Measurements from ENCODE around the gene SLC2A10.

- TF ChIP-seq, protein P1, sequence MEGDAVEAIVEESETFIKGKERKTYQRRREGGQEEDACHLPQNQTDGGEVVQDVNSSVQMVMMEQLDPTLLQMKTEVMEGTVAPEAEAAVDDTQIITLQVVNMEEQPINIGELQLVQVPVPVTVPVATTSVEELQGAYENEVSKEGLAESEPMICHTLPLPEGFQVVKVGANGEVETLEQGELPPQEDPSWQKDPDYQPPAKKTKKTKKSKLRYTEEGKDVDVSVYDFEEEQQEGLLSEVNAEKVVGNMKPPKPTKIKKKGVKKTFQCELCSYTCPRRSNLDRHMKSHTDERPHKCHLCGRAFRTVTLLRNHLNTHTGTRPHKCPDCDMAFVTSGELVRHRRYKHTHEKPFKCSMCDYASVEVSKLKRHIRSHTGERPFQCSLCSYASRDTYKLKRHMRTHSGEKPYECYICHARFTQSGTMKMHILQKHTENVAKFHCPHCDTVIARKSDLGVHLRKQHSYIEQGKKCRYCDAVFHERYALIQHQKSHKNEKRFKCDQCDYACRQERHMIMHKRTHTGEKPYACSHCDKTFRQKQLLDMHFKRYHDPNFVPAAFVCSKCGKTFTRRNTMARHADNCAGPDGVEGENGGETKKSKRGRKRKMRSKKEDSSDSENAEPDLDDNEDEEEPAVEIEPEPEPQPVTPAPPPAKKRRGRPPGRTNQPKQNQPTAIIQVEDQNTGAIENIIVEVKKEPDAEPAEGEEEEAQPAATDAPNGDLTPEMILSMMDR (IDR thresholded peaks at IDR 0.05) = no peak
- TF ChIP-seq POLR2A (IDR thresholded peaks at IDR 0.05) = no peak
These were observed 35.8 kb upstream of the SLC2A10 start for GRCh38 chr20:46673394-46674252.
